GM18909 (cell line): ENCODE measurements around the gene VWCE.
"Not testable (repeated sequence)": the region's sequence is repeated elsewhere in the genome, so short reads cannot be mapped to it uniquely, and the experiment has no call there.

ENCODE experiments used
- ATAC-seq: cut with Tn5 transposase; IDR thresholded peaks from one replicate; pipeline ENCODE4 v1.9.1; 2021; ENCODE audit warnings: mild to moderate bottlenecking; ENCODE audit not compliant: unreplicated experiment, poor library complexity

The VWCE gene

DNA sequence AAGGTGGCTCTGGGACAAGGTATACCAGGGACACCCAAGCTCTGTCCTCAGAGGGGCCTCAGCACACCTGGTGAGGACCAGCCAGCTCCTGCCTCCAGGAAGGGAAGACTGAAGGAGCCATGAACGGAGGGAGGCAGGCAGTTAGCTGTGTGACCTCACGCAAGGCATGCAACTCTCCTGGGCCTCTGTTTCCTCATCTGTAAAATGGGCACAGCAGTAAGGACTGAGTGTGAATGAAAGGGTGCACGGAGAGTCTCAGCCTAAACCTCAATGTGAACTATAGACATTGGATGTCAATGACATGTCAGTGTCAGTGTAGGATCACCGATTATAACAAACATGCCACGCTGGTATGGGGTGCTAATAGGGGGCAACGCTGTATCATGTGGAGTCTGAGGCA is 35.8 kb downstream of the VWCE start:
- no peak for ATAC-seq

DNA sequence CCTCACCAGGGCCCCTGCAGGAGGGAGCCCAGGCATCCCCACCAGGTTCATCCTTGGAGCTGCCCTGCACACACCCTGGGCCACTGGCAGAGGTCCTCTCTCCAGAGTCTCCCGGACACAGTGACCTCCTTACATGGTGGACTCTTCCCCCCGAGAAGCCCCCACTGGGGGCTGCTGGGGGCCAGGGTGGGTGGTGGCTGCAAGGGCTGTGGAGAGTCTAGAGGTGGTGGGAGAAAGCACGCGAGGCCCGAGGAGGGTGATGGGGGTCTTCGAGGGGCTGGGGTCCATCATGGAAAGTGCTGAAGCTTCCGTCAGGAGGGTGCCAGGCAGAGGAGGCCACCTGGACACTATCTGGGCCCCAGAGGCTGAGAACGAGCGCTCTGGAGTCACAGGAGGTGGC is 36.6 kb downstream of the VWCE start:
- ATAC-seq: no peak

DNA sequence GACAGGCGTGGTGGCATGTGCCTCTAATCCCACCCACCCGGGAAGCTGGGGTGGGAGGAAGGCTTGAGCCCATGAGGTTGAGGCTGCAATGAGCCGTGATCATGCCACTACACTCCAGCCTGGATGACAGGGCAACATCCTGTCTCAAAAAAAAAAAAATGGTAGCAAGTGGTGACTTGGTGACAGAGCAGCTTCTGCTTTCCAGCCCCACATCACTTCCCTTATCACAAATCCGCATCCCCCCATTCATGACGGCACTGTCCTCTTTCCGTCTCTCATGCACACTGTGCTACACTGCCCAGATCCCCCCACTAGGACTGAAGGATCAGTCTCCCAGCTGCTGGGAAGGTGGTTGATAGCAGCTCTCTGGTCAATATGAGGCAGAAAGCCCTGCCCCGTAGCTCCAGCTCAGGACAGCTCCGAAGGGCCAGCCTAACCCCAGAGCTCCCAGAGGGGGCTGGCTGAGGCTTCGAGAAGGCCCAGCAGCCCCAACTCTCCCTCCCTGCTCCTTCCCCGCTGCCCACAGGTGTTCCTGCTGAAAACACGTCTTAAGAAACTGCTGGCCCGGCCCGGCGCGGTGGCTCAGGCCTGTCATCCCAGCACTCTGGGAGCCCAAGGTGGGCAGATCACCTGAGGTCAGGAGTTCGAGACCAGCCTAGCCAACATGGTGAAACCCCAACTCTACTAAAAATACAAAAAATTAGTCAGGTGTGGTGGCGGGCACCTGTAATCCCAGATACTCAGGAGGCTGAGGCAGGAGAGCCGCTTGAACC is 38.2 kb downstream of the VWCE start:
- ATAC-seq: no peak

DNA sequence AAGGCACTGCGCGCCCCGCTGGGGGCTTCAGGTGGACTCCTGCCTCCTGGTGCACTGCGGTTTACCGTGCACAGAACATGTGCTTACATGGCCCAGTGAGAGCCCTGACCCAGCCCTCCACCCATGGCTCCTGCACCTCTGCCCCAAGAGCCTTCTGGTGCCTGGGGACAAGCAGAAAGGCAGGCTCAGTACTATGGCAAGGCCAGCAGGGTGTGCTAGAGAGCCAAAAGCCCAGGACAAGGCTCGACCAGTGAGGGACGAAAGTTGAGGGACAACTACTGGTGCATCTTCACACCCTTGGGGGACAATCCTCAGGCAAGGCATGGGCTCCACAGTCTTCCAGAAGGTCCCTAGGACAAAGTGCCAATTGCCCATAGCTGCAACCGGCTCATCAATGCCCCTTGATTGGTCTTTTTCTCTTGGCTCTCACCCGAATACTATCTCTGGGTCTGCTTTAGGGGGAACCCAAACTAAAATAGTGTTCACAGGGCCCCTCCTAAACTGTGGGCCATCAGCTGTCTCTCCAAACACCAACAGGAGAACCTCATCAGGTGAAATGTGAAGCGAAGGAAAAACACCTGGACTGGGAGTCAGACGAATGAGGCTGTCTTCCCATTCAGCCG is 40.6 kb downstream of the VWCE start:
- ATAC-seq: peak; percentile 76

- ATAC-seq: not testable (repeated sequence)
Observed at GRCh38 chr11:61252332-61252731, 42.8 kb downstream of the VWCE start.

DNA sequence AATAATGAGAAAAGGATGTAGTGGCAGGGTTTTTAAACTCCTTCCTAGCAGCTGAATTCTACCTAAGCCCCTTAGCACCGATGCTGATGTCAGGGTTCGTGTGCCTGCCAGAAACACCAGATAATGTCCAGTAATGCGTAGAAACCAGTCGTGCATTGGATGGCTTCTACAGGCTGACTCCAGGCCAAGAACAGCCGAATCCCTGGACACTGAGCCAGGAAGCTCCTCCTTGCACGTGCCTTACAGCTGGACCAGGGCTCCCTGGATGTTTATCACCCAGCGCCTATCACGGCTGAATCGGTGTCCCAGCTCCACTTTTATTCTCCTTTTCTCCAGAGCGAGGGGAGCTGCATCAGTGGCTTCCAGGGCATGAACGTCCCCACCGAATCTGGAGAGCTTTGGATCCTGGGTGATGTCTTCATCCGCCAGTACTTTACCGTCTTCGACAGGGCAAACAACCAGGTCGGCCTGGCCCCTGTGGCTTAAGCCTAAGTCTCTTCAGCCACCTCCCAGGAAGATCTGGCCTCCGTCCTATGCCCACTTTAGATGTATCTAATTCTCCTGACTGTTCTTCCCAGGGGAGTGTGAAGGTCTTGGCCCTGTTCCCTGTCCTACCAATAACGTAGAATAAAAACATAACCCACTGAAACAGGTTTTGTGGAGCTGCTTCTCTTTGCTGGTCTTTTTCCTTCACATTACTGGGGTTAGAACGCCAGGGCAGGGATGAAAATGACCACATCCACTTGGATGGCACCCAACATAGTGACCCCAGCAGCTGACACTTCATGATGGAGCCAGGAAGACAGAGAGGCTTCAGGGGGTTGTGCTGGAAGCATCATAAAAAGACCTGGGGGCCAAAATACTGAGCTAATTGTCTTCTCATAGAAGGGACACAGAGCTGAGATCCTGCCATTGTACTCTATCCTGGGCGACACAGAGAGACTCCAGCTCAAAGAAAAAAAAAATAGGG is 44.0 kb downstream of the VWCE start:
- ATAC-seq: not testable (repeated sequence)

DNA sequence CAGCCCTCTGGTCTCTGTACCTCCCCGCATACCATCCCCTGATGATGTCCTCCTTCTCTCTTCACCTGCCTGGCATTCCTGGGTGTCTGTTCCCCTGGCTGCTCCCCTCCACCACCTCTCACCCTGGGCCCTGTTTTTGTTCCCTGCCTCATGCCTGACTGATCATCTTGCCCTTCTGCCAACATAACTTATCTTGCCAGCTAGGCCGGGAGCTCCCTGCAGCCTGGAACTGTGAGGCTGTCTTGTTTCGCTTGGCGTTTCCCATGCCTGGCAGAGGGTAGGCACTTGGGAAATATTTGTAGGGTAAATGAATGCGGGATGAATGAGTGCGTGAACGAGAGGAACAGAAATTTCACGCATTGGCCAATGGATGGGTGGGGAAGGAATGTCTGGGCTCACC is 45.9 kb downstream of the VWCE start:
- not testable (repeated sequence) for ATAC-seq

- not testable (repeated sequence) for ATAC-seq
Observed at GRCh38 chr11:61248071-61248470, 47.0 kb downstream of the VWCE start.

DNA sequence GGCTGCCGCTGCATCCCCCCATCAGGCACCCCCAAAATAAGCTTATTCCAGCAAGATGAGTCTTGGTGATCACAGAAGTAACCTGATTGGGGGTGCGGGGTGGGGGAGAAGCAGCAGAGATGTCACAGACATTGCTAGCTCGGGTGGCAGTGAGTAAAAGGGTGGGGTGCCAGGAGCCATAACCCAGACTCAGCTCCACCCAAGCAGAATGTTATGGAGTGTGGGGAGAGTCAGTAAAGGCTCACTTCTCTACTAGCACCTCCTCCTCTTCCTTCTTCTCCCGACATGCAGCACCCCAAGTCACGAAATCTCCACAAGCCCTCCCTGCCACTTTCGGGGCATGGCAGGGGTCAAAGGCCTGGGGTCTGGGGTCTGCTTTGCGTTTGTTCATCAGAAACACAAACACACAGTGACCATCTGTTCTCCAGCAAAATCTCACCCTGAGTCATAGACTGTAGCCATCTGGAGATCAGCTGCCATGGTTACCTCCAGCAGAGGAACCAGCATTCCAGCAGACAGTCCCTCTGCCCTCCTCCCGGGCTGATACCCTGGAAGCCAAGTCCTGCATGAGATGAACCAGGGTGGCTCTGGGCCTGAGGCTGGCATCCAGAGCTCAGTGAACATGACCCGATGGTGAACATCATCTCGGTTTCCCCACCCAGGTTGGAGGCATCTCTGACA is 49.7 kb downstream of the VWCE start:
- not testable (repeated sequence) for ATAC-seq

- not testable (repeated sequence) for ATAC-seq
Observed at GRCh38 chr11:61241526-61241925, 53.6 kb downstream of the VWCE start.

DNA sequence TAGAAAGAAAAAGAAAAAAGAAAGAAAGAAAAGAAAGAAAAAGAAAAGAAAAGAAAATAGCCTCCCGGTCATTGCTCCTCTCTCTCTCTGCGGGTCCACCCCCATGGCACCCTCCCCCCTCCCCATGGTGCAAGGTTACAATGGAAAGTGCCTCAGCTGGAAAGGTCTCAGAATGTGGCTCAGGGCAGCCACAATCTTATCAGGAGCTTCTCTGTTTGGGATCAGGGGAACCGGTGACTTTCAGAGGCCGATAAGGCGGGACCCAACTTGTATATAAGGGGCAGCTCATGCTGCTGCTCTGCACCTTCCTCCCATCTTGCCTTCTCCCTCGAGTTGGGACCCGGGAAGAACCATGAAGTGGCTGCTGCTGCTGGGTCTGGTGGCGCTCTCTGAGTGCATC is 54.2 kb downstream of the VWCE start, which contains the start of gene PGA5:
TSS of gene PGA5 (plus strand) at position 301 of the 400 bp plus-strand sequence. CDS start at position 353, 52 bp downstream.
- ATAC-seq: not testable (repeated sequence)

DNA sequence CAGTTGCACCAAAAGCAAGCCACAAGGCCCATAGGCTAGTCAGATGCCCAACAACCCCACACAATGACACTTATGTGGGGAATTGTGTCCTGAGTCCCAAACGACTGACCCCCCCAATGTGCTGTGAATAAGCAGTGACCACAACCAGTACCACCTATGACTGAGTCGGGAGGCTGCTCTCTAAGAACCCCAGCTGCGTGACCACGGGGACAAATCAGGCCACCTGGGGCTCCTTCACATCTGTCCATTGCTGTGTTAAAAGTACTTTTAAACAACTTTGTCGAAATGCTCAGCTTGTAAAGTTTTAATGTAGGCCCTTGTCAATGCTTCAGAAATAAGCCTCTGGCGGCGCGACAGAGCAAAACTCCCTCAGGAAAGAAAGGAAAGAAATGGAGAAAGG is 54.8 kb downstream of the VWCE start:
- not testable (repeated sequence) for ATAC-seq

GRCh38 chr11:61237130-61237529 is 58.0 kb downstream of the VWCE start:
- not testable (repeated sequence) for ATAC-seq

- not testable (repeated sequence) for ATAC-seq
Observed at GRCh38 chr11:61232548-61233145, 62.5 kb downstream of the VWCE start.

DNA sequence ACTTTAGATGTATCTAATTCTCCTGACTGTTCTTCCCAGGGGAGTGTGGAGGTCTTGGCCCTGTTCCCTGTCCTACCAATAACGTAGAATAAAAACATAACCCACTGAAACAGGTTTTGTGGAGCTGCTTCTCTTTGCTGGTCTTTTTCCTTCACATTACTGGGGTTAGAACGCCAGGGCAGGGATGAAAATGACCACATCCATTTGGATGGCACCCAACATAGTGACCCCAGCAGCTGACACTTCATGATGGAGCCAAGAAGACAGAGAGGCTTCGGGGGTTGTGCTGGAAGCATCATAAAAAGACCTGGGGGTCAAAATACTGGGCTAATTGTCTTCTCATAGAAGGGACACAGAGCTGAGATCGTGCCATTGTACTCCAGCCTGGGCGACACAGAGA is 63.5 kb downstream of the VWCE start:
- not testable (repeated sequence) for ATAC-seq

DNA sequence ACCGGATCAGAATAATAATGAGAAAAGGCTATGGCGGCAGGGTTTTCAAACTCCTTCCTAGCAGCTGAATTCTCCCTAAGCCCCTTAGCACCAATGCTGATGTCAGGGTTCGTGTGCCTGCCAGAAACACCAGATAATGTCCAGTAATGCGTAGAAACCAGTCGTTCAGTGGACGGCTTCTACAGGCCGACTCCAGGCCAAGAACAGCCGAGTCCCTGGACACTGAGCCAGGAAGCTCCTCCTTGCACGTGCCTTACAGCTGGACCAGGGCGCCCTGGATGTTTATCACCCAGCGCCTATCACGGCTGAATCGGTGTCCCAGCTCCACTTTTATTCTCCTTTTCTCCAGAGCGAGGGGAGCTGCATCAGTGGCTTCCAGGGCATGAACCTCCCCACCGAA is 64.1 kb downstream of the VWCE start:
- not testable (repeated sequence) for ATAC-seq

DNA sequence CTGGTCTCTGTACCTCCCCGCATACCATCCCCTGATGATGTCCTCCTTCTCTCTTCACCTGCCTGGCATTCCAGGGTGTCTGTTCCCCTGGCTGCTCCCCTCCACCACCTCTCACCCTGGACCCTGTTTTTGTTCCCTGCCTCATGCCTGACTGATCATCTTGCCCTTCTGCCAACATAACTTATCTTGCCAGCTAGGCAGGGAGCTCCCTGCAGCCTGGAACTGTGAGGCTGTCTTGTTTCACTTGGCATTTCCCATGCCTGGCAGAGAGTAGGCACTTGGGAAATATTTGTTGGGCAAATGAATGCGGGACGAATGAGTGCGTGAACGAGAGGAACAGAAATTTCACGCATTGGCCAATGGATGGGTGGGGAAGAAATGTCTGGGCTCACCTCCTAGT is 65.7 kb downstream of the VWCE start:
- not testable (repeated sequence) for ATAC-seq

- not testable (repeated sequence) for ATAC-seq
Observed at GRCh38 chr11:61226457-61227137, 68.5 kb downstream of the VWCE start.

DNA sequence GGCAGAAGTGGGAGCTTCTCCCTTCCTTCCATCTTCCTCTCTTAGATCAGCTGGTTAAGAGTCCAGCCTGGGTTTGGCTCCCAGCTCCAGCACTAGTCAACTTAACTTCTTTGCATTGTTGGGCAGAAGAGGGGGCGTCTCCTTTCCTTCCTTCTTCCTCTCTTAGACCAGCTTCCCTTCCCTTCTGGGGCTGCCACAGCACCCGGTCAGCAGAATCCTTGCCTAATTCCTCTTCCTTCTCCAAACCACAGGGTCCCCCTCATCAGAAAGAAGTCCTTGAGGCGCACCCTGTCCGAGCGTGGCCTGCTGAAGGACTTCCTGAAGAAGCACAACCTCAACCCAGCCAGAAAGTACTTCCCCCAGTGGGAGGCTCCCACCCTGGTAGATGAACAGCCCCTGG is 72.4 kb downstream of the VWCE start:
- ATAC-seq: not testable (repeated sequence)
